ENCODE measurements around the gene CHRM1.
"Not testable (repeated sequence)": the region's sequence is repeated elsewhere in the genome, so short reads cannot be mapped to it uniquely, and the experiment has no call there.

The CHRM1 gene

DNA sequence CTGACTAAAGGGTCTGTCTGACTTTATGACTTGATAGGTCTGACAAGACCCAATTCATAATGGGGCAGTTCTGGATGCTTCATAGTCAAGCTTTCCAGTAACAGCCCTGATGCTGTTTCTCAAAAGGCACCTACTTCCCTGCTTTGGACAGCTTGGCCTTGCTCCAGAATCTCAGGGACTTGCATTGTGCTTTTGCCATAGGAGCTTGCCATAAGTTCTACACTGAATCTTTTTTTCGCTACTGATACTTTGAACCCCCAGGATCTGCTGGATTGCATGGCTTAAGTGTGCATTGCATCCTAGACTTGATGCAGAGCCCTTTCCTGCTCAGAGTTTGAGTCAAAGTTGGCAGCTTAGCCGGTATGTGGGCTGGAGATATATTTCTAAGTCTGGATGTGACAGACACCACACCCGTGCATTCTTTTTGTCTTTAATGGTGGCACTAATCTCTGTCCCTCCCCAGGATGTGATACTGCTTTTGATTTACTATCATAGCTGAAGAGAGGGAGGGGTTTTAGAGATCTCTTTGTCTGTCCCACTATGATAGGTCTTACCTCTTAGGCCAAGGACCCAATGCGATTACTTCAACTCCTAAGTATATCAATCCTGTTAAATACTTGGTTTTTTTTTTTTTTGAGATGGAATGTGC lies 57.4 kb downstream of the CHRM1 start:
- DNase-seq, result no peak

- not testable (repeated sequence) for DNase-seq
These were observed 59.5 kb downstream of the CHRM1 start for GRCh38 chr11:62861564-62862192.

GRCh38 chr11:62860835-62861563 lies 60.2 kb downstream of the CHRM1 start:
- DNase-seq, result no peak

DNA sequence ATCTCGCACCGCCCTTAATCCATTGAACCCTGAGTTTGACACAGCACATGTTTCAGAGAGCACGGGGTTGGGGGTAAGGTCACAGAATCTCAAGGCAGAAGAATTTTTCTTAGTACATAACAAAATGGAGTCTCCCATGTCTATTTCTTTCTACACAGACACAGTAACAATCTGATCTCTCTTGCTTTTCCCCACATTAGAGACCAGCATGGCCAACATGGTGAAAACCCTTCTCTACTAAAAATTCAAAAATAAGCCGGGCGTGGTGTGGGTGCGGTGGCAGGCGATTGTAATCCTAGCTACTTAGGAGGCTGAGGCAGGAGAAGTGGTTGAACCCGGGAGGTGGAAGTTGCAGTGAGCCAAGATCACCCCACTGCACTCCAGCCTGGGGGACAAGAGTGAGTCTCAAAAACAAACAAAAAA lies 61.9 kb downstream of the CHRM1 start:
- not testable (repeated sequence) for DNase-seq

Data from activated naive CD4-positive, alpha-beta T cell (primary cell).